ENCODE data around the gene CFAP157. TPM values are rescaled to one million over a fixed set of nuclear protein-coding genes. Genes with fewer than 3 reads are reported as not detected.

Gene CFAP157
- total RNA-seq, 1 donor from 2014 or later: 0.34 TPM

DNA sequence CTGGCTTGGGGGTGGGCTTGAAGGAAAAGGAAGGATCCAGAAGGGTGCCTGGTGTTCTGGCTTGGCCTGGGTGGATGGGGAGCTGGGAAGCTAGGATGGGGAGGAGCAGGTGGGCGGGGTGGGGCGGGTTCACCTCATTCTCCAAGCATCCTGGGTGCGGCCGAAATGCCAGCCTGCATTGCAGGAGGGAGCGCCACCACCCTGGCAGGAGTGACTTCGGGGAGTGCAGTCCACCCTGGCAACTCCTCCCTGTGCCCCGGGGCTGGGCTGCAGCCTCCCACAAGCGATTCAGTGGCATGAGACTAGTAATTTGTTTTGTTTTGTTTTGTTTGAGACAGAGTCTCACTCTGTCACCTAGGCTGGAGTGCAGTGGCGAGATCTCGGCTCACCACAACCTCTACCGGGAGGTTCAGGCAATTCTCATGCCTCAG, 14.6 kb downstream of the CFAP157 start:
- H3K4me3 Mint-ChIP-seq: no peak overlapping the region
- DNase-seq (ENCODE audit: low spot score in 2 of 2, unreplicated experiment in 2 of 2): no peak
- peaks cover 3% of the 10 kb centered on the region for H3K27me3 Mint-ChIP-seq (ENCODE audit: low read depth)
- no peaks in the 10 kb centered on the region for H3K36me3 Mint-ChIP-seq
- H3K27ac Mint-ChIP-seq: no peak overlapping the region
- no peaks in the 10 kb centered on the region for H3K9me3 Mint-ChIP-seq
- TF ChIP-seq, protein P1, sequence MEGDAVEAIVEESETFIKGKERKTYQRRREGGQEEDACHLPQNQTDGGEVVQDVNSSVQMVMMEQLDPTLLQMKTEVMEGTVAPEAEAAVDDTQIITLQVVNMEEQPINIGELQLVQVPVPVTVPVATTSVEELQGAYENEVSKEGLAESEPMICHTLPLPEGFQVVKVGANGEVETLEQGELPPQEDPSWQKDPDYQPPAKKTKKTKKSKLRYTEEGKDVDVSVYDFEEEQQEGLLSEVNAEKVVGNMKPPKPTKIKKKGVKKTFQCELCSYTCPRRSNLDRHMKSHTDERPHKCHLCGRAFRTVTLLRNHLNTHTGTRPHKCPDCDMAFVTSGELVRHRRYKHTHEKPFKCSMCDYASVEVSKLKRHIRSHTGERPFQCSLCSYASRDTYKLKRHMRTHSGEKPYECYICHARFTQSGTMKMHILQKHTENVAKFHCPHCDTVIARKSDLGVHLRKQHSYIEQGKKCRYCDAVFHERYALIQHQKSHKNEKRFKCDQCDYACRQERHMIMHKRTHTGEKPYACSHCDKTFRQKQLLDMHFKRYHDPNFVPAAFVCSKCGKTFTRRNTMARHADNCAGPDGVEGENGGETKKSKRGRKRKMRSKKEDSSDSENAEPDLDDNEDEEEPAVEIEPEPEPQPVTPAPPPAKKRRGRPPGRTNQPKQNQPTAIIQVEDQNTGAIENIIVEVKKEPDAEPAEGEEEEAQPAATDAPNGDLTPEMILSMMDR (IDR thresholded peaks at IDR 0.05; ENCODE audit: unreplicated experiment): no peak
- no peaks in the 10 kb centered on the region for H3K4me1 Mint-ChIP-seq

DNA sequence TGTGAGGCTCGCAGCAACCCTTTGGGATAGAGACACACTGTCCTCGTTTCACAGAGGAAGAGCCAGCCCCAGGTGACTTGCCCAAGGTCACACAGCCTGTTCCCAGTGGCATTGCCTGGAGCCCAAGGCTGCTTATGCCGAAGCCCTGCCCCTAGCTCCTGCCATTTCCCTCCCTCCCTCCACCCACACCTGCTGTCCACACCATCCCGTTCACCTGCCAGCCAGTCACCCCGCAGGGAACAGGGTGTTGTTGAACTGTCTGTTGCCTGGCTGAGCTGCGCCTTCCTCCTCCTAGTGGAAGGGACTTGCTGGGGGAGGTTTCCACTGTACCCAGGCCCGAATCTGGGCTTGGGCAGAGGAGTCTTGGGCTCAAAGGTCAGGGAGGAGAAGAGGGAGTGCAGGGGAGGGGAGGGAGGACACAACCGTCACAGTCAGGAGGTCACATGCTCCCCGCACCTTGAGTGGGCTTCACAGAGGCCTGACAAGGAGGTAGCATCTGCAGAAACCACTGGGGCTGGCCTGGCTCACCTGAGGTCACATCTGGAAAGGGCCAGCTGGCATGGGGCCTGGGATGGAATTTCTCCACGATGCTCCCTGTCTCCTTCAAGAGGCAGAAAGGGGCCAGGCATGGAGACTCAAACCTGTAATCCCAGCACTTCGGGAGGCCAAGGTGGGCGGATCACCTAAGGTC, 15.4 kb downstream of the CFAP157 start:
- H3K4me3 Mint-ChIP-seq: no peak overlapping the region
- TF ChIP-seq, protein P1 (IDR thresholded peaks at IDR 0.05; ENCODE audit: unreplicated experiment): no peak
- H3K4me1 Mint-ChIP-seq: no peaks in the 10 kb centered on the region
- H3K36me3 Mint-ChIP-seq: no peaks in the 10 kb centered on the region
- H3K27ac Mint-ChIP-seq: no peak overlapping the region
- DNase-seq (ENCODE audit: low spot score in 2 of 2, unreplicated experiment in 2 of 2): no peak
- H3K9me3 Mint-ChIP-seq: no peaks in the 10 kb centered on the region
- peaks cover 3% of the 10 kb centered on the region for H3K27me3 Mint-ChIP-seq (ENCODE audit: low read depth)

DNA sequence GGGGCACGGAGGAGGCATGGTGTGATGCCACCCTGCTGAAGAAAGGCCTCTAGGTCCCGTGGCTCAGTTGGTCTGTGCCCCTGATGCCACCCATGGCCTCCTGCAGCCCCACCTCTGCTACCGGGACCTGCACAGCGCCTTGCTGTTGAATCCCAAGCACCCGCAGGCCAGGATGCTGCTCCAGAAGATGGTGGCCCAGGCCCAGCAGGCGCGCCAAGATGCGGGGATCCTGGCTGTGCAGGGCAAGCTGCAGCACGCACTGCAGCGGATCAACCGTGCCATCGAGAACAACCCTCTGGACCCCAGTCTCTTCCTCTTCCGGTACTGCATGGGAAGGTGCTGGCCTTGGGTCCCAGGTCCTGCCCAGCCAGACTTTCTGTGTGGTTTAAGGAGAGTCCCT, 16.2 kb downstream of the CFAP157 start:
- Mint-ChIP-seq H3K4me3 (no peak overlapping the region), H3K27ac (no peak overlapping the region), H3K36me3 (no peaks in the 10 kb centered on the region), H3K27me3 (ENCODE audit: low read depth) (peaks cover 3% of the 10 kb centered on the region), H3K9me3 (no peaks in the 10 kb centered on the region), H3K4me1 (no peaks in the 10 kb centered on the region)
- DNase-seq (ENCODE audit: low spot score in 2 of 2, unreplicated experiment in 2 of 2): no peak
- TF ChIP-seq, protein P1 (IDR thresholded peaks at IDR 0.05; ENCODE audit: unreplicated experiment): no peak

DNA sequence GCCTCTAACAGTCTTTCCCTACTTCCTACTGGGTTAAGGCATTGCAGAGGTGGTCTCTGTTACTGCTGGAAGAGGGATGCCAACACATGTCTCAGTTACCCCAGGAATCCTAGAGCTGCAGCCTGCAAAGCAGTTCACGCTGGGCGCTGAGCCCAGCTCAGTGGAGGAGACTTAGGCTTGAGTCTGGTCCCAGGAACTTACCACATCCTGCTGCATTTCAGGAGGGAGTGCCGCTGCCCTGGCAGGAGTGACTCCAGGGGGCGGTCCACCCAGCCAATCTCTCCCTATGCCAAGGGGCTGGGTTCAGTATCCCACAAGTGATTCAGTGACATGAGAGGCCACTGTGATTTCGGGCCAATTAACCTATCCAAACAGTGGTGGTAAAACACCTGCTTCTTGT, 16.7 kb downstream of the CFAP157 start:
- no peak overlapping the region for H3K4me3 Mint-ChIP-seq
- H3K36me3 Mint-ChIP-seq: no peaks in the 10 kb centered on the region
- no peaks in the 10 kb centered on the region for H3K9me3 Mint-ChIP-seq
- H3K27ac Mint-ChIP-seq: no peak overlapping the region
- no peaks in the 10 kb centered on the region for H3K4me1 Mint-ChIP-seq
- H3K27me3 Mint-ChIP-seq (ENCODE audit: low read depth): peaks cover 3% of the 10 kb centered on the region
- no peak for DNase-seq (ENCODE audit: low spot score in 2 of 2, unreplicated experiment in 2 of 2)
- TF ChIP-seq, protein P1 (IDR thresholded peaks at IDR 0.05; ENCODE audit: unreplicated experiment): no peak

DNA sequence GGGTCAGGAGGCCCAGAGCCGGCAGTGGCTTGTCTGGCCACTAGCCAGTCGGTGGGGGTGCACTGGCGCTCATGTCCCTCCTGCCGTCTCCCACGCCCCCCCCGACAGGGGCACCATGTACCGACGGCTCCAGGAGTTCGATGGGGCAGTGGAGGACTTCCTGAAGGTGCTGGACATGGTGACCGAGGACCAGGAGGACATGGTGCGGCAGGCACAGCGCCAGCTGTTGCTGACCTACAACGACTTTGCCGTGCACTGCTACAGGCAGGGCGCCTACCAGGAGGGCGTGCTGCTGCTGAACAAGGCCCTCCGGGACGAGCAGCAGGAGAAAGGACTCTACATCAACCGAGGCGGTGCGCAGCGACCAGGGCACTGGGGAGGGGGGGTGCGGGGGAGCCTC, 17.2 kb downstream of the CFAP157 start:
- Mint-ChIP-seq H3K4me1 (no peaks in the 10 kb centered on the region), H3K27ac (no peak overlapping the region), H3K4me3 (no peak overlapping the region), H3K36me3 (no peaks in the 10 kb centered on the region), H3K9me3 (no peaks in the 10 kb centered on the region), H3K27me3 (ENCODE audit: low read depth) (peaks cover 3% of the 10 kb centered on the region)
- no peak for DNase-seq (ENCODE audit: low spot score in 2 of 2, unreplicated experiment in 2 of 2)
- TF ChIP-seq, protein P1 (IDR thresholded peaks at IDR 0.05; ENCODE audit: unreplicated experiment): no peak

Data from mesothelial cell of epicardium (in vitro differentiated cells).